ENCODE measurements around the gene C17orf107. TPM values are rescaled to one million over a fixed set of nuclear protein-coding genes. Genes with fewer than 3 reads are reported as not detected.

The C17orf107 gene
- total RNA-seq, 1 experiment from 2014 or later, result 0.36 TPM

- BruUV-seq (replicated peaks), result no TSS peak
- Histone ChIP-seq H3K4me1 (ENCODE audit: insufficient read depth, low read length) (no peaks in the 10 kb centered on the region), H3K9me3 (ENCODE audit: low read length) (no peaks in the 10 kb centered on the region), H3K4me2 (ENCODE audit: low read length) (no peak overlapping the region), H2AFZ (ENCODE audit: low read length) (no peak overlapping the region), H3K36me3 (ENCODE audit: low read depth, low read length) (peaks cover 6% of the 10 kb centered on the region), H3K9ac (ENCODE audit: low read length) (no peak overlapping the region), H3K4me3 (ENCODE audit: low read length) (no peak overlapping the region), H3K27me3 (ENCODE audit: low read length) (no peaks in the 10 kb centered on the region), H3K79me2 (ENCODE audit: low read length) (no peaks in the 10 kb centered on the region), H4K20me1 (ENCODE audit: low read length) (no peaks in the 10 kb centered on the region), H3K27ac (ENCODE audit: low read length) (no peak overlapping the region), H3F3A (ENCODE audit: low read length, unreplicated experiment) (no peaks in the 10 kb centered on the region), H3K9me2 (replicated peaks; ENCODE audit: low read length) (no peaks in the 10 kb centered on the region)
- ATAC-seq, result no peak
- TF ChIP-seq EZH2phosphoT487 (IDR thresholded peaks at IDR 0.05; ENCODE audit: borderline replicate concordance, low read length) (no peak), CTCF (conservative IDR thresholded peaks at IDR 0.05; ENCODE audit: low read depth, low read length) (no peak), EZH2 (IDR thresholded peaks at IDR 0.05; ENCODE audit: low read length, unreplicated experiment) (no peak)
- no peak for DNase-seq
- ChIA-PET CTCF (no interaction called here), POLR2A (ENCODE audit: unreplicated experiment) (no interaction called here)
- intact Hi-C loops (cut with micrococcal nuclease), result no loop called here
Observed at GRCh38 chr17:4879601-4880000, 19.7 kb upstream of the C17orf107 start.

- H3K9ac ChIP-seq (ENCODE audit: low read length), result no peak overlapping the region
- H4K20me1 ChIP-seq (ENCODE audit: low read length), result no peaks in the 10 kb centered on the region
- H3K4me2 ChIP-seq (ENCODE audit: low read length), result no peak overlapping the region
- ATAC-seq (no peak), DNase-seq (no peak)
- no peaks in the 10 kb centered on the region for H3K9me3 ChIP-seq (ENCODE audit: low read length)
- H3K27me3 ChIP-seq (ENCODE audit: low read length), result no peaks in the 10 kb centered on the region
- H3K79me2 ChIP-seq (ENCODE audit: low read length), result no peaks in the 10 kb centered on the region
- H3K4me1 ChIP-seq (ENCODE audit: insufficient read depth, low read length), result no peaks in the 10 kb centered on the region
- intact Hi-C loops (cut with micrococcal nuclease), result loop anchor here (10.0 kb wide), 1 partner anchor 46 kb away; the partner anchor contains the start of gene MINK1
- no TSS peak for BruUV-seq (replicated peaks)
- no peak for TF ChIP-seq EZH2phosphoT487 (IDR thresholded peaks at IDR 0.05; ENCODE audit: borderline replicate concordance, low read length)
- no peak for TF ChIP-seq EZH2 (IDR thresholded peaks at IDR 0.05; ENCODE audit: low read length, unreplicated experiment)
- TF ChIP-seq CTCF (conservative IDR thresholded peaks at IDR 0.05; ENCODE audit: low read depth, low read length), result no peak
- H3K27ac ChIP-seq (ENCODE audit: low read length), result no peak overlapping the region
- CTCF ChIA-PET, result no interaction called here
- no peaks in the 10 kb centered on the region for H3F3A ChIP-seq (ENCODE audit: low read length, unreplicated experiment)
- H3K9me2 ChIP-seq (replicated peaks; ENCODE audit: low read length), result no peaks in the 10 kb centered on the region
- POLR2A ChIA-PET (ENCODE audit: unreplicated experiment), result no interaction called here
- H3K4me3 ChIP-seq (ENCODE audit: low read length), result no peak overlapping the region
- peaks cover 6% of the 10 kb centered on the region for H3K36me3 ChIP-seq (ENCODE audit: low read depth, low read length)
- no peak overlapping the region for H2AFZ ChIP-seq (ENCODE audit: low read length)
Observed at GRCh38 chr17:4880857-4881256, 18.5 kb upstream of the C17orf107 start.

GRCh38 chr17:4881761-4882555 lies 17.4 kb upstream of the C17orf107 start:
- no peaks in the 10 kb centered on the region for H3K9me2 ChIP-seq (replicated peaks; ENCODE audit: low read length)
- H3K27ac ChIP-seq (ENCODE audit: low read length), result no peak overlapping the region
- no peaks in the 10 kb centered on the region for H3K27me3 ChIP-seq (ENCODE audit: low read length)
- ChIA-PET CTCF (no interaction called here), POLR2A (ENCODE audit: unreplicated experiment) (no interaction called here)
- H3K4me3 ChIP-seq (ENCODE audit: low read length), result no peak overlapping the region
- no peaks in the 10 kb centered on the region for H3K79me2 ChIP-seq (ENCODE audit: low read length)
- H3K4me1 ChIP-seq (ENCODE audit: insufficient read depth, low read length), result no peaks in the 10 kb centered on the region
- ATAC-seq, result peak; percentile 91
- H3K4me2 ChIP-seq (ENCODE audit: low read length), result no peak overlapping the region
- BruUV-seq (replicated peaks), result no TSS peak
- no peak for TF ChIP-seq EZH2 (IDR thresholded peaks at IDR 0.05; ENCODE audit: low read length, unreplicated experiment)
- peak; percentile 88 for TF ChIP-seq CTCF (conservative IDR thresholded peaks at IDR 0.05; ENCODE audit: low read depth, low read length)
- TF ChIP-seq EZH2phosphoT487 (IDR thresholded peaks at IDR 0.05; ENCODE audit: borderline replicate concordance, low read length), result no peak
- intact Hi-C loops (cut with micrococcal nuclease), result loop anchor here (10.0 kb wide), 1 partner anchor 47 kb away; the partner anchor contains the start of gene MINK1
- H2AFZ ChIP-seq (ENCODE audit: low read length), result no peak overlapping the region
- H4K20me1 ChIP-seq (ENCODE audit: low read length), result no peaks in the 10 kb centered on the region
- H3K9me3 ChIP-seq (ENCODE audit: low read length), result no peaks in the 10 kb centered on the region
- H3K36me3 ChIP-seq (ENCODE audit: low read depth, low read length), result peaks cover 6% of the 10 kb centered on the region
- DNase-seq, result peak; percentile 67
- no peak overlapping the region for H3K9ac ChIP-seq (ENCODE audit: low read length)
- H3F3A ChIP-seq (ENCODE audit: low read length, unreplicated experiment), result no peaks in the 10 kb centered on the region

Measured in PC-3 (cell line).